ENCODE data around the gene RABL3.
"Not testable (repeated sequence)": the region's sequence is repeated elsewhere in the genome, so short reads cannot be mapped to it uniquely, and the experiment has no call there.

The RABL3 gene

DNA sequence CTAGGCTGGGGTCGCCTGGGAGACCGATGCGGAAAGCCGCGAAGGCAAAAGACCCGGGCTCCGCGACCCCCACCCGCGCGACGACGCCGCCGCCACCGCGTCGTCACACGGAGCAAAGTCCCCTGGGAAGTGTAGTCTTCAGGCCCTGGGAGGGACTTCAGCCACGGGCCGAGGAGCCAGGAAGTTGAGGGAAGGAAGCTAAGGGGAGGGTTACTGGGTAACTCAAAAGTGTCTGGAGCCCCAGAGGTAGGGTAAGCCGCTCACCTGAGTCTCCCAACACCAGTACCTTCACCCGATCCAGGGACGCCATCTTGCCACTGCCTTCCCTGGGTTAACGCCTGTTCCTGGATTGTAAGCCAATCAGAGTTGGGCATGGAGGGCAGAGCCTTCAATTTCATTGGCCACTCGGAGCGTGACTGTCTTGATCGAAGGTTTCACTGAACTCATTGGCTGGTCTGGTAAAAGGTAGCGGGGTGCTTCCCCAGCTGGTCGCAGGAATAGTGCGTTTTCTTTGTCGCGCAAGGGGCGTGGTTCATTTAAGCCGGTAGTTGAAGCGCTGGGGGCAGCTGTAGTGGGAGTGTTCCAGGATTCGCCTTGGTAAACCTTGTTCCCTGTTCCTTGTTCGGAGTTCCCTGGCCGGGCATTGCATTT is at the start of gene RABL3, which contains the start of gene GTF2E1:
Gene RABL3 (minus strand): TSS at position 319 of the 651 bp plus-strand sequence. CDS start 9 bp downstream, at position 310.
Gene GTF2E1 (plus strand): TSS at position 547 of the 651 bp plus-strand sequence. CDS start 7,809 bp downstream, outside the sequence.
- peak; percentile 100 for DNase-seq

DNA sequence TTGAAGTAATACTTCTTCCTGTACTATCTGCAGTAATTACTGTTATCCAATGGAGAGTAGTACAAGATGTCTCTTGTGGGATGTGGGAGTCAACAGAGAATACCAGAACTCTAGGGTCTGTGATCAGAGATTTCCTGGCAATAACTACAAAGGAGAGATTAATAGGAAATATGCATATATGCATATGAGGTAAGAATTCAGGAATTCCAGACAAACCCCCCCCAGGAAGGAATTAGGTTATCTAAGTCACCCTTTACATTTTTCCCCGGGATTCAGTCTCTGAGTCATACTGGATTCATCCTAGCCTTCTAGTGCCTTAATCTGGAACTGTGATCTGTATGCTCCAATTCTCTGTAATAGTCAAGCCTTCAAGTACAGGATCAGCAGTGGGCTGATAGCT is 49.6 kb upstream of the RABL3 start:
- DNase-seq = no peak

DNA sequence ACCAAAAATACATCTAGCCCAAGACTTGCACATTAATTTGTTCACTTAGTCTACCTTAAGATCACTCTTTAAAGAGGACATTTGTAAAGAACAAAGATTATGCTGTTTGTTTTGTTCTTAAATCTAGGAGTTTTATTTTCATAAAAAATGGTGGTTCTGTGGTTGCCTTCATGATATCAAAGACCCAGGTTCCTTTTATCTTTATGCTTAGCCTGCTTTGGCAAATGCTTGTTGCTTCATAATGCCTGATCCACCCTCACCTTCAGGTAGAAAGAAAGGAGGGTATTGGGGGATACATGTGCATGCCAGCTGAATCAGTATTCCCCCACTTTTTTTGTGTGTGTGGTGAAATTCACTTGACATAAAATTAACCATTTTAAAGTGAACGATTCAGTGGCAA is 48.7 kb upstream of the RABL3 start:
- no peak for DNase-seq

- not testable (repeated sequence) for DNase-seq
Measured at GRCh38 chr3:120785832-120786231, 43.5 kb upstream of the RABL3 start.

GRCh38 chr3:120780977-120781376 is 38.7 kb upstream of the RABL3 start:
- no peak for DNase-seq

DNA sequence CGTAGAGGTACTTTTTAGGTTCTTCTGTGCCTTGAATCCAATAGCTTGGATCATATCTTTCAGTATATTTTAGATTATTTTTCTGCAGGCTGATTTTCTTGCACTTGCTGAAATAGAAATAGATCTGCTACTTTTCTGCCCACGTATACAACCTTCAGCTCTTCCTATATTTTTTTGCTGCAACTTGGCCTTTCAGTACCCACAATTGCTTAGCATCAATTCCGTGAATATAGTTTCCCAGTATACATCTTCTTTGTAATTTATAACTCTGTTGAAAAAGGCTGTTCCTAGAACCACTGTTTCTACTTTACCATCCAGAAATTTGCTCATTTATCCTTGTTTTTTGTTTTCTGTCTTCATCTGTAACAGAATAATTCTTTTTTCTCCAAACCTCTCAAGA is 36.5 kb upstream of the RABL3 start:
- no peak for DNase-seq

GRCh38 chr3:120775411-120775810 is 33.1 kb upstream of the RABL3 start:
- DNase-seq = no peak

DNA sequence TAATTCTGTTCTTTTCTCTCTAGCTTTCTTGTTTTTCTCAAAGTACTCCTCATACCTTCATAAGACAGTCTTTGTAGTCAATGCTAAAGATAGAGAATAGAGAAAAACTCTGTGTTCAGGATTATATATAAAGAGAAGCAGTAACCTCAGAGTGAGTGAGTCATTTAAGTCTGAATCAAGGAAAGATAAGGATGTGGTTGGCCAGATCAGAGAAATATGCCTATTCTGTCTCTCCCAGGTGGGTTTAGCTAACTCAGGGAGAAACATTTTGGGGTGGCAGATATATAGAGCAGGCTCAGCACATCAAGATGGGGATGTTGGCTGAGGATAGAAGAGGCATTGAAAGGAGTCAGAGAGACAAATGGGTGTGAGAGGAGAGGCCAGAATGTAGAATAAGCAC is 31.6 kb upstream of the RABL3 start:
- no peak for DNase-seq

- no peak for DNase-seq
Measured at GRCh38 chr3:120772081-120772480, 29.8 kb upstream of the RABL3 start.

GRCh38 chr3:120770891-120771290 is 28.6 kb upstream of the RABL3 start:
- no peak for DNase-seq

- DNase-seq = no peak
Measured at GRCh38 chr3:120769436-120769835, 27.1 kb upstream of the RABL3 start.

DNA sequence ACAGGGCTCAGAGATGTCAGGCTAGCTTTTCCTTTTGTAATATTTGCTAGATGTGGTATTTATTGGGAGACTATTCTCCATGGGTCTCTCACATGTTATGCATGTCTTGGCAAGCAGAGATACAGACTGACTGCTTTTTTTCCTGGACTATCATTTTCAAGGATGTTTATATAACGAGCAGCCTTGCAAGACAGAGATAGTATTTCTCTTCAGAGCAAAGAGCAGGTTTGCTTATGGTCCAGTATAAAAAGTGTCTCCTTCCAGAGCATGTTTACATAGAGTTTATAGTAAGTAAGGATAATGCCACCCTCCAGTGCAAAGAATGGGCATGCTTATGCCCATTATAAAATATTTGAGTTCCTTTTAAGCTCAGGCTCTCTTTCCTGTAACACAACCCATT is 24.8 kb upstream of the RABL3 start:
- no peak for DNase-seq

- DNase-seq = no peak
Measured at GRCh38 chr3:120766576-120766975, 24.3 kb upstream of the RABL3 start.

DNA sequence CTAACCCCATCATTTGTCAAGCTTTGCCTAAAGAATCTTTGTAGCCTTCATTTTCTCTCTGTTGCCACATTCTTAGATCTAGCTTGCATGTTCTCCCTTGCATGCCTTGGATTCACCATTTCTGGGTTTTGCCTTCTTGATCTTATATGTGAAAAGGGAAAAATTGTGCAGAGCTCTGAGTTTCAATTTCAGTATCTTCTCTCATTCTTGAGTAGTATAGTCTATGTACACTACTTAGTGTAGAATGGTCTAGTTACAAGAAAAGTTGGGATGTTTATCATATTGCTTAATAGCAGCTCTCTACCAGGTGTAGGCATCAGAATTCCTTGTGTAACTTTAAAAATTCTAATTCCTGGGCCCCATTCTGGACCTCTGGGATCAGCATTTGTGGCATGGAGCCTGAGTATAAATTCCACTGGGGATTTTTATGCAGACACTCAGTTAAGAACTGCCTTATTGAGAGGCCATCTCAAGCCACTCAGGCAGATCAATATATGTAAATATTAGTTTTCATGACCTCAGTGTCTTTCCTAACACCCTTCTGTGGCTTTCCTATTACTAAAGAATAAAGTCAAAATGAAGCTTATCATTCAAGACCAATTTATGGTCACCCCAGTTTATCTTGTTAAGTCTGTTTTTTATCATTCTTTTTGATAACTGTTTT is 23.6 kb upstream of the RABL3 start:
- no peak for DNase-seq

- DNase-seq = peak; percentile 65
Measured at GRCh38 chr3:120764206-120764605, 21.9 kb upstream of the RABL3 start.

DNA sequence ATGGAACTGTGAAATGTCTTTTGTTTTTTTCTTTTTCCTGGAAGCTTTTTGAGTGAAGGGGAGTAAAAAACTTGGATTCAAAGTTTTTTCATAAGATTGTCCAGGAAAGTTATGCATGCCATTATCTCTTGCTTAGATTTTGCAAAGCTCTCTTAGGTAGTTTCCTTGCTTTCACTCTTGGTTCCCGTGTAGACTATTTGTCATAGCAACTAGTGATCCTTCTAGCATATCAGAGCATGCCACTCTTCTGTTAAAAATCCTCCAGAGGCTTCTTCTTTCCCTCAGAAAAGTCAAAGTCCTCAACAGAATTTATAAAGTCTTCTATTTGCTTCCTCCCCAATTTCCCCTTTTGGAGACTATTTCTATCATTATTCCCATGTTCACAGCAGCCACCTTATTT is 21.3 kb upstream of the RABL3 start:
- DNase-seq = no peak

GRCh38 chr3:120762615-120763014 is 20.3 kb upstream of the RABL3 start:
- no peak for DNase-seq

GRCh38 chr3:120758551-120758950 is 16.2 kb upstream of the RABL3 start:
- not testable (repeated sequence) for DNase-seq

DNA sequence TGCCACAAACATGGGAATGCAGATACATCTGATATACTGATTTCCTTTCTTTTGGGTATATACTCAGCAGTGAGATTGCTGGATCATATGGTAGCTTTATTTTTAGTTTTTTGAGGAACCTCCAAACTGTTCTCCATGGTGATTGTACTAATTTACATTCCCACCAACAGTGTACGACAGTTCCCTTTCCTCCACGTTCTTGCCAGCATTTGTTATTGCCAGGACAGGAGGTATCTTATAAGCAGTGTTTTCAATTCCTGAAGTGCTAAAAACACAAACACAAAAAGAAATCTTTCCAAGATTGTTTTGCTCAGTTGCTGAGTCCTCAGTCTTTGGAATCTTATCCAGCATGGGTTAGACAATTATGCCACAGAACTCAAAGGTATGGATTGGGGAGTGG is 13.7 kb upstream of the RABL3 start:
- DNase-seq = no peak

DNA sequence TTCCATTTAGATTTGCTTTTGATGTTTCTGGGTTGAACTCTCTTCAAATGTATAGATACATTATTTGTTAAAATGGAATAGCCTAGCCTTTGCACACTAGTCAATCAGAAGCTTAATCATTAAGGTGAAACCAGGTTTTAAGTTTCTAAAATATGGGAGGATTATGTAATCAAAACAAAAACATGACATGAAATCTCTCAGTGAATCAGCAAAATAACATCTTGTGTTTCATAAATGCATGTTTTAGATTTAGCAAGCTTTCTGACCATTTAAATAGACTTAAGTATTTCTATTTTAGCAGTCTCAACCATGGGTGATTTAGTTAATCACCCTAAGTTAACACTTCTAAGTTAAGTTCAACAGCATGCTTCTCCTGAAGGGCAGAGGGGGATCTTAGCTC is 11.5 kb upstream of the RABL3 start:
- DNase-seq = no peak

GRCh38 chr3:120752865-120753264 is 10.5 kb upstream of the RABL3 start:
- DNase-seq = no peak

DNA sequence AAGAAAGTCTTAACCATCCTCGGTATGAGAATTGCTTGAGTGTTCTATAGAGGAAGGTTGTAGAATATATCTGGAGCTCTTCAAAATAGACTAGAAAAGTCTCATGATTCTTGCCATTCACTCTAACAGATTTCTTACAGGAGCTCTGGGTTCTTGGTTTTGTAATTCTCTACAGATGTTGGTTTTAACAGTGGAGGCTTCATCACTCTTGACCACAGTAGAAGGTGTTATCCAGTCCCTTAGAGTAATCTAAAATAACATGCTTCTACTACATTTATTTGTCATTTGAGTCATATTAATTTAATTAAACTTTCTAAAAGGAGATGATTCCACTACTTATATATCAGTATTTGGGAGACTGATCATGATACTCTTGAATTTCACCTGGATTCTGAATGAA is 9.9 kb upstream of the RABL3 start:
- no peak for DNase-seq

DNA sequence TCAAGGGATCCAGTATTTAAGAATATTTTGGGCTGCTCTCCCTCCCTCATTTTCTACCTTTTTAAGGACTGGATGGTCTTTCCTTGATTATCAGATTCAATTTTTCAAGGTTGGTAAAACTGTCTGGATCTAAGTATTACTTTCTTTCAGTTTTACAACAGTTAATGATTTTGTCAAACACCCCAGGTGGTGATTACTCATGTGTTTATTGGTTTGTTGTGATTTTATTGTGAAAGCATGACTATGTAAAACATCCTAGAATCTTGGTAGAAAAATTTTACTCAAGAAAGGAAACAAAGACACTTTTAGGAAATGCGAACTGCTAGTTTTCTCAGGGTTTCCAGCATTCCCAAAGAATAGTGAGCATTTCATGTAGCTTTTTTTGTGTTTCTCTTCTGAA is 7.5 kb upstream of the RABL3 start:
- DNase-seq = no peak

DNA sequence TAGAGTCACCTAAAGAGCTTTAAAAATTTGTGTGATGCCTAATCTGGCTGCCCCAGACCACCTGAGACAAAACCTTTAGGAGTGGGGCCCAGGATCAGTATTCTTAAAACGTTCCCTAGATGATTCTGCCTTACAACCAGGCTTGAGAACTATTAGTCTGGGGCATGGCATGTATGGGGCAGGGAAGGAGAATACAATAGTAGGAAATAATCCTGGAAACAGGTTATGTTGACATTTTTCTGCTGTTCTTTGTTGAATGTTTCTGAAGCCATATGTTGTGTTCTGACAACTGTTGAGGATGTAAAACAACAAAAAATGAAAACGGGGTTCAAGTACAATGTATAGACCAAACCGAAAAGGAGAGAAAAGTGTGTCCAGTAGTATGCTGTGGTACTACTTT is 3.1 kb upstream of the RABL3 start:
- DNase-seq = no peak
